Right lung (tissue), 5 donors: ENCODE measurements around the gene JAK3. TPM values are rescaled to one million over a fixed set of nuclear protein-coding genes. Genes with fewer than 3 reads are reported as not detected.

ENCODE experiments used
- DNase-seq, 2 donors: peaks; one replicate each; pipeline ENCODE4 v3.0.0-alpha.2; 2013
- polyA plus RNA-seq, 5 donors: library from polyadenylated mRNA; unstranded; fragments of 120-200 nt; gene quantifications; one replicate each; pipeline versions ENCODE4 v1.2.1 to v1.2.3, GENCODE V29; 2013; ENCODE audit warnings: inconsistent platforms in 1 of 5, low replicate concordance in 1 of 5; ENCODE audit not compliant: insufficient read length in 5 of 5, insufficient read depth in 1 of 5

JAK3 gene
- polyA plus RNA-seq, 5 donors = 1.9 to 3.4 (median 2.8) TPM

GRCh38 chr19:17866312-17866963 is 18.7 kb upstream of the JAK3 start:
- no peak for DNase-seq

GRCh38 chr19:17865364-17866311 is 17.9 kb upstream of the JAK3 start:
- DNase-seq = no peak

- no peak for DNase-seq
Measured at GRCh38 chr19:17863520-17864182, 15.9 kb upstream of the JAK3 start.

GRCh38 chr19:17862711-17863519 is 15.1 kb upstream of the JAK3 start:
- no peak for DNase-seq

- no peak for DNase-seq
Measured at GRCh38 chr19:17861542-17862402, 14.0 kb upstream of the JAK3 start.

- DNase-seq = no peak
Measured at GRCh38 chr19:17860993-17861360, 13.2 kb upstream of the JAK3 start.

GRCh38 chr19:17860331-17860992 is 12.7 kb upstream of the JAK3 start:
- DNase-seq = no peak

GRCh38 chr19:17859533-17860330 is 11.9 kb upstream of the JAK3 start, which contains the start of gene RPL18A:
Gene RPL18A (plus strand): TSS chr19:17859910. CDS start chr19:17859957, 47 bp downstream.
- DNase-seq = peak; percentile 98 to 99

- DNase-seq = peak; percentile 37 to 65
Measured at GRCh38 chr19:17855280-17856152, 7.7 kb upstream of the JAK3 start.

GRCh38 chr19:17854061-17854460 is 6.3 kb upstream of the JAK3 start:
- DNase-seq = no peak

- DNase-seq = no peak
Measured at GRCh38 chr19:17848595-17849292, 962 bp upstream of the JAK3 start.

GRCh38 chr19:17846146-17846545 is 1.6 kb downstream of the JAK3 start:
- no peak for DNase-seq

GRCh38 chr19:17843908-17844490 is 3.8 kb downstream of the JAK3 start:
- DNase-seq = no peak

- DNase-seq = no peak
Measured at GRCh38 chr19:17843292-17843827, 4.4 kb downstream of the JAK3 start.

GRCh38 chr19:17842663-17843291 is 5.0 kb downstream of the JAK3 start:
- DNase-seq = no peak
